HS-27A (cell line): ENCODE data around the gene CTLA4.

Source experiments
- DNase-seq: peaks from one replicate; pipeline ENCODE4 v3.0.0-alpha.2; 2012; ENCODE audit warnings: low read depth, missing footprints

Gene CTLA4

GRCh38 chr2:203867561-203868200, at the start of gene CTLA4:
Gene CTLA4 (plus strand): TSS chr2:203867771. CDS start chr2:203867943, 172 bp downstream.
- DNase-seq = no peak

- no peak for DNase-seq
These were observed 48.9 kb upstream of the CTLA4 start for GRCh38 chr2:203818656-203819055.

GRCh38 chr2:203819434-203820133, 48.0 kb upstream of the CTLA4 start:
- no peak for DNase-seq

GRCh38 chr2:203820969-203821368, 46.6 kb upstream of the CTLA4 start:
- DNase-seq = no peak

GRCh38 chr2:203822240-203822639, 45.3 kb upstream of the CTLA4 start:
- no peak for DNase-seq

GRCh38 chr2:203823173-203823572, 44.4 kb upstream of the CTLA4 start:
- DNase-seq = no peak

GRCh38 chr2:203824057-203824456, 43.5 kb upstream of the CTLA4 start:
- no peak for DNase-seq

GRCh38 chr2:203824603-203825002, 43.0 kb upstream of the CTLA4 start:
- no peak for DNase-seq

GRCh38 chr2:203826704-203827103, 40.9 kb upstream of the CTLA4 start:
- DNase-seq = no peak

- no peak for DNase-seq
These were observed 37.1 kb upstream of the CTLA4 start for GRCh38 chr2:203830304-203831055.

GRCh38 chr2:203835420-203835819, 32.2 kb upstream of the CTLA4 start:
- no peak for DNase-seq

- DNase-seq = no peak
These were observed 31.4 kb upstream of the CTLA4 start for GRCh38 chr2:203835892-203836800.

GRCh38 chr2:203840655-203841205, 26.8 kb upstream of the CTLA4 start:
- DNase-seq = no peak

GRCh38 chr2:203841654-203842053, 25.9 kb upstream of the CTLA4 start:
- no peak for DNase-seq

- no peak for DNase-seq
These were observed 25.2 kb upstream of the CTLA4 start for GRCh38 chr2:203842373-203842772.

- DNase-seq = no peak
These were observed 21.0 kb upstream of the CTLA4 start for GRCh38 chr2:203846490-203847105.

- DNase-seq = no peak
These were observed 18.6 kb upstream of the CTLA4 start for GRCh38 chr2:203849010-203849409.

- no peak for DNase-seq
These were observed 14.8 kb upstream of the CTLA4 start for GRCh38 chr2:203852760-203853159.

GRCh38 chr2:203853271-203853670, 14.3 kb upstream of the CTLA4 start:
- DNase-seq = no peak

- DNase-seq = no peak
These were observed 13.8 kb upstream of the CTLA4 start for GRCh38 chr2:203853722-203854121.

GRCh38 chr2:203855274-203855673, 12.3 kb upstream of the CTLA4 start:
- no peak for DNase-seq
